Measurements from ENCODE around the gene IGFBP2. TPM values are rescaled to one million over a fixed set of nuclear protein-coding genes. Genes with fewer than 3 reads are reported as not detected.
A peak's percentile ranks its signal among the peaks of the same experiment; 100 is the strongest.

The IGFBP2 gene
- total and polyA plus RNA-seq, 2 of the 13 experiments (the other 11 are each of a cell fraction or from before 2014, with no cell fraction given), result 2.0 to 5.8 TPM

GRCh38 chr2:216615298-216616082 lies 17.7 kb upstream of the IGFBP2 start (continued):
- peak; percentile 91 for TF ChIP-seq ARID5B (CRISPR knock-in tag; IDR thresholded peaks at IDR 0.05)
- no peak for TF ChIP-seq ZNF30 (CRISPR knock-in tag; IDR thresholded peaks at IDR 0.05)
- no peak for TF ChIP-seq SETDB1 (CRISPR knock-in tag; IDR thresholded peaks at IDR 0.05; ENCODE audit: borderline replicate concordance)
- no peak for TF ChIP-seq ELF3 (CRISPR knock-in tag; IDR thresholded peaks at IDR 0.05)
- no peak for TF ChIP-seq ADNP (CRISPR knock-in tag; IDR thresholded peaks at IDR 0.05)
- peak in 1 of 2 experiments; percentile 10; a peak in 1 of 4 replicates for TF ChIP-seq REST (IDR thresholded peaks at IDR 0.05; ENCODE audit: borderline replicate concordance in 1 of 2, low read depth in 1 of 2, low read length in 2 of 2)
- TF ChIP-seq SALL1 (CRISPR knock-in tag; IDR thresholded peaks at IDR 0.05), result peak; percentile 91
- TF ChIP-seq ZNF34 (CRISPR knock-in tag; IDR thresholded peaks at IDR 0.05; ENCODE audit: borderline replicate concordance), result no peak
- TF ChIP-seq ZBTB40 (IDR thresholded peaks at IDR 0.05), result no peak
- TF ChIP-seq ZBTB40 (CRISPR knock-in tag; IDR thresholded peaks at IDR 0.05), result no peak; the same call in 1 of the 2 replicates
- no peak for TF ChIP-seq ZNF232 (CRISPR knock-in tag; IDR thresholded peaks at IDR 0.05; ENCODE audit: borderline replicate concordance)
- TF ChIP-seq ZNF256 (CRISPR knock-in tag; conservative IDR thresholded peaks at IDR 0.05), result no peak
